Astrocyte (in vitro differentiated cells and primary cell): ENCODE measurements around the gene PBX3. TPM values are rescaled to one million over a fixed set of nuclear protein-coding genes. Genes with fewer than 3 reads are reported as not detected.
"Not testable (repeated sequence)": the region's sequence is repeated elsewhere in the genome, so short reads cannot be mapped to it uniquely, and the experiment has no call there.

ENCODE experiments used
- DNase-seq: peaks from one replicate; pipeline ENCODE4 v3.0.0-alpha.2; 2010; ENCODE audit warnings: low read depth
- FAIRE-seq: peaks from 2 replicates; lab custom pipeline; 2011; peaks lifted over from hg19 to GRCh38; lab: Jason Lieb, UNC
- H2AFZ ChIP-seq: 2 replicates; pipeline ENCODE4 v1.6.0; 2012; ENCODE audit warnings: low read depth, low read length, inconsistent platforms
- H3K27ac ChIP-seq: 2 replicates; pipeline ENCODE4 v1.5.1; 2011; ENCODE audit warnings: low read depth, low read length, inconsistent platforms
- H3K27me3 ChIP-seq: 2 replicates; pipeline ENCODE4 v1.6.0; 2011; ENCODE audit warnings: low read length, inconsistent platforms; ENCODE audit not compliant: insufficient read depth
- H3K36me3 ChIP-seq: 2 replicates; pipeline ENCODE4 v1.5.1; 2011; ENCODE audit warnings: low read length, inconsistent platforms; ENCODE audit not compliant: insufficient read depth
- H3K4me1 ChIP-seq: 2 replicates; pipeline ENCODE4 v1.5.1; 2011; ENCODE audit warnings: low read length, inconsistent platforms; ENCODE audit not compliant: insufficient read depth
- H3K4me2 ChIP-seq: 2 replicates; pipeline ENCODE4 v1.6.0; 2012; ENCODE audit warnings: low read length, inconsistent platforms
- H3K4me3 ChIP-seq: 2 replicates; pipeline ENCODE4 v1.5.1; 2011; ENCODE audit warnings: low read depth, mild to moderate bottlenecking, low read length, inconsistent platforms; ENCODE audit not compliant: insufficient read depth
- H3K79me2 ChIP-seq: 2 replicates; pipeline ENCODE4 v1.6.0; 2012; ENCODE audit warnings: mild to moderate bottlenecking, low read length, inconsistent platforms; ENCODE audit not compliant: insufficient read depth
- H3K9ac ChIP-seq: 2 replicates; pipeline ENCODE4 v1.6.0; 2012; ENCODE audit warnings: mild to moderate bottlenecking, low read length, inconsistent platforms
- H3K9me3 ChIP-seq: 2 replicates; pipeline ENCODE4 v1.5.1; 2012; ENCODE audit warnings: low read depth, mild to moderate bottlenecking, low read length, inconsistent platforms; ENCODE audit not compliant: insufficient read depth
- H4K20me1 ChIP-seq: 2 replicates; pipeline ENCODE4 v1.6.0; 2012; ENCODE audit warnings: low read length, inconsistent platforms; ENCODE audit not compliant: insufficient read depth
- H3K27ac Mint-ChIP-seq: one replicate; pipeline ENCODE4 v1.8.0; 2021; ENCODE audit warnings: mild to moderate bottlenecking, mixed read lengths; ENCODE audit not compliant: unreplicated experiment
- H3K27me3 Mint-ChIP-seq: one replicate; pipeline ENCODE4 v1.8.0; 2021; ENCODE audit warnings: low read depth, mixed read lengths; ENCODE audit not compliant: unreplicated experiment
- H3K36me3 Mint-ChIP-seq: one replicate; pipeline ENCODE4 v1.8.0; 2021; ENCODE audit warnings: low read depth, mixed read lengths; ENCODE audit not compliant: unreplicated experiment
- H3K4me1 Mint-ChIP-seq: one replicate; pipeline ENCODE4 v1.8.0; 2021; ENCODE audit warnings: low read depth, mixed read lengths; ENCODE audit not compliant: unreplicated experiment
- H3K4me3 Mint-ChIP-seq: one replicate; pipeline ENCODE4 v1.8.0; 2021; ENCODE audit warnings: mild to moderate bottlenecking, moderate library complexity, mixed read lengths; ENCODE audit not compliant: unreplicated experiment
- H3K9me3 Mint-ChIP-seq: one replicate; pipeline ENCODE4 v1.8.0; 2021; ENCODE audit warnings: mild to moderate bottlenecking, mixed read lengths; ENCODE audit not compliant: unreplicated experiment
- EZH2 ChIP-seq: IDR thresholded peaks from 2 replicates; pipeline ENCODE4 v1.6.1; 2012; ENCODE audit warnings: mild to moderate bottlenecking, low read length, inconsistent platforms; ENCODE audit not compliant: insufficient read depth
- total RNA-seq: library from RNA; stranded (reverse); gene quantifications from 2 replicates; pipeline ENCODE4 v1.2.1, GENCODE V29; 2021
- TF ChIP-seq, protein P1 (sequence below): IDR thresholded peaks from 2 replicates; pipeline ENCODE4 v1.5.1; 2011; ENCODE audit warnings: low read depth, mild to moderate bottlenecking, inconsistent platforms, low read length, moderate library complexity; ENCODE audit not compliant: insufficient read depth

PBX3 gene
- total RNA-seq, 1 donor from 2014 or later, result 51.2 TPM

DNA sequence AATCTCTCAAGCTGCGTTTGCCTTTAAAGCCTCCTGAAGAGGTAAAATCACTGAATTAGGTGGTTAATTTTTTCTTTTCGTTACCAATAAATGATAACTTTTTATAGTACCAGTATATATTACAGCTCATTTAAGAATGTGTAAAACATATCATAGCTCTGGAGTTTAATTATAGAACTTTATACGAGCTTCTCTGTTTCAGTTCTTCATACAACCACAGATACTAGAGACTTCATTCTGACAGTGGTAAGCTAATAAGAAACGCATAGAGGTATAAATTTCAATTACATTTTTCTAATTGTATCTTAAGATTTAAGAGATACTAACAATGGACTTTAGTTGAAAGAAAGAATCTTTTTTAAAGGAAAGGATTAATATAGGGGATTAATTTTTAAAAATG, 73.9 kb downstream of the PBX3 start:
- Histone ChIP-seq H3K27ac (no peak overlapping the region), H3K9ac (no peak overlapping the region), H3K27me3 (no peaks in the 10 kb centered on the region), H3K36me3 (no peaks in the 10 kb centered on the region), H3K4me2 (no peak overlapping the region), H3K4me1 (no peaks in the 10 kb centered on the region), H4K20me1 (peaks cover 16% of the 10 kb centered on the region), H2AFZ (no peak overlapping the region), H3K4me3 (no peak overlapping the region), H3K79me2 (peaks cover 43% of the 10 kb centered on the region), H3K9me3 (no peaks in the 10 kb centered on the region)
- H3K27ac Mint-ChIP-seq, result no peak overlapping the region
- TF ChIP-seq EZH2, result no peak
- TF ChIP-seq, protein P1, sequence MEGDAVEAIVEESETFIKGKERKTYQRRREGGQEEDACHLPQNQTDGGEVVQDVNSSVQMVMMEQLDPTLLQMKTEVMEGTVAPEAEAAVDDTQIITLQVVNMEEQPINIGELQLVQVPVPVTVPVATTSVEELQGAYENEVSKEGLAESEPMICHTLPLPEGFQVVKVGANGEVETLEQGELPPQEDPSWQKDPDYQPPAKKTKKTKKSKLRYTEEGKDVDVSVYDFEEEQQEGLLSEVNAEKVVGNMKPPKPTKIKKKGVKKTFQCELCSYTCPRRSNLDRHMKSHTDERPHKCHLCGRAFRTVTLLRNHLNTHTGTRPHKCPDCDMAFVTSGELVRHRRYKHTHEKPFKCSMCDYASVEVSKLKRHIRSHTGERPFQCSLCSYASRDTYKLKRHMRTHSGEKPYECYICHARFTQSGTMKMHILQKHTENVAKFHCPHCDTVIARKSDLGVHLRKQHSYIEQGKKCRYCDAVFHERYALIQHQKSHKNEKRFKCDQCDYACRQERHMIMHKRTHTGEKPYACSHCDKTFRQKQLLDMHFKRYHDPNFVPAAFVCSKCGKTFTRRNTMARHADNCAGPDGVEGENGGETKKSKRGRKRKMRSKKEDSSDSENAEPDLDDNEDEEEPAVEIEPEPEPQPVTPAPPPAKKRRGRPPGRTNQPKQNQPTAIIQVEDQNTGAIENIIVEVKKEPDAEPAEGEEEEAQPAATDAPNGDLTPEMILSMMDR, result no peak
- no peak for DNase-seq
- no peaks in the 10 kb centered on the region for H3K36me3 Mint-ChIP-seq
- peaks cover 5% of the 10 kb centered on the region for H3K4me1 Mint-ChIP-seq
- no peaks in the 10 kb centered on the region for H3K27me3 Mint-ChIP-seq
- H3K4me3 Mint-ChIP-seq, result no peak overlapping the region
- FAIRE-seq, result no peak
- no peaks in the 10 kb centered on the region for H3K9me3 Mint-ChIP-seq

DNA sequence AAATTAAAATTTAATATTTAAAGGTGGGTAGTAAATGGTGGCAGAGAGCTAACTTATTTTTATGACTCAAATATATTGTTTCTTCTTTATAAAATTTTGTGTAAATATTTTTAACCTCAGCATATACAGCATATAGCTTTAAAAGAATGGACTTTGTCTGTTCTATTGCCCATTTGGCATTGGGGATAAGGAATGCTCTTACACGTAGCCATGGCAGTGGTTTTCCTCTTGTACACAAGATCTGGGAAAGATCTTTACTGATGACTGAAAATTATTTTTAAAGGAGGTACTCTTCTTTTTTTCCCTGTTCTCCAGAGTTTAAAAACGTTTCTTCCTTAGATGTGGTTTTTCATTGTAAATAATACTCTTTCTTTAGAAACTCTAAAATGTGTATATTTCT, 75.0 kb downstream of the PBX3 start:
- DNase-seq (no peak), FAIRE-seq (no peak)
- Histone ChIP-seq H3K4me1 (no peaks in the 10 kb centered on the region), H3K36me3 (no peaks in the 10 kb centered on the region), H3K79me2 (peaks cover 40% of the 10 kb centered on the region), H3K27ac (no peak overlapping the region), H3K27me3 (no peaks in the 10 kb centered on the region), H2AFZ (no peak overlapping the region), H3K4me3 (no peak overlapping the region), H3K4me2 (no peak overlapping the region), H3K9ac (no peak overlapping the region), H3K9me3 (no peaks in the 10 kb centered on the region), H4K20me1 (peaks cover 13% of the 10 kb centered on the region)
- TF ChIP-seq, protein P1, result no peak
- TF ChIP-seq EZH2, result no peak
- H3K27me3 Mint-ChIP-seq, result no peaks in the 10 kb centered on the region
- no peaks in the 10 kb centered on the region for H3K9me3 Mint-ChIP-seq
- peaks cover 5% of the 10 kb centered on the region for H3K4me1 Mint-ChIP-seq
- H3K36me3 Mint-ChIP-seq, result no peaks in the 10 kb centered on the region
- H3K27ac Mint-ChIP-seq, result no peak overlapping the region
- H3K4me3 Mint-ChIP-seq, result no peak overlapping the region

DNA sequence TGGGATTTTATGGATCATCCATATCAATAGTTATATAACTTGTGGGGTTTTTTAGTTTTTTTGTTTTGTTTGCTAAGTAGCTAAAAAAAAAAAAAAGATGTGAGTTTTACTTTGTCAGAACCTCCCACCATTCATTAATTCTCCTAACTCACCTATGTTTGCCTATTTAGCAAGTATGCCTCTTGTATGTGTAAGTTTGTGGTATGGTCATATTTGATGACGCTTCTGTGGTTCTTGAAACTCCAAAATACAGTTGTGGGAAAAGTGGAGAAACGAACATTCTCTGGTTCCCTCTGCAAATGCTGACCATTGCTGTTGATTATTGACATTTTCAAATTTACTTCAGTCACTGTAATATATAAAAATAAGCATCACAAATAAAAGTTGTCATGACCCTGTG, 75.7 kb downstream of the PBX3 start:
- no peaks in the 10 kb centered on the region for H3K9me3 ChIP-seq
- no peak overlapping the region for H3K4me3 ChIP-seq
- H3K4me1 ChIP-seq, result no peaks in the 10 kb centered on the region
- no peaks in the 10 kb centered on the region for H3K36me3 ChIP-seq
- Mint-ChIP-seq H3K4me1 (peaks cover 5% of the 10 kb centered on the region), H3K36me3 (no peaks in the 10 kb centered on the region), H3K27ac (no peak overlapping the region), H3K4me3 (no peak overlapping the region), H3K9me3 (no peaks in the 10 kb centered on the region), H3K27me3 (no peaks in the 10 kb centered on the region)
- no peak overlapping the region for H2AFZ ChIP-seq
- H3K9ac ChIP-seq, result no peak overlapping the region
- no peak overlapping the region for H3K27ac ChIP-seq
- no peaks in the 10 kb centered on the region for H3K27me3 ChIP-seq
- peaks cover 40% of the 10 kb centered on the region for H3K79me2 ChIP-seq
- DNase-seq (no peak), FAIRE-seq (no peak)
- no peak for TF ChIP-seq EZH2
- TF ChIP-seq, protein P1, result no peak
- H4K20me1 ChIP-seq, result peaks cover 13% of the 10 kb centered on the region
- no peak overlapping the region for H3K4me2 ChIP-seq

DNA sequence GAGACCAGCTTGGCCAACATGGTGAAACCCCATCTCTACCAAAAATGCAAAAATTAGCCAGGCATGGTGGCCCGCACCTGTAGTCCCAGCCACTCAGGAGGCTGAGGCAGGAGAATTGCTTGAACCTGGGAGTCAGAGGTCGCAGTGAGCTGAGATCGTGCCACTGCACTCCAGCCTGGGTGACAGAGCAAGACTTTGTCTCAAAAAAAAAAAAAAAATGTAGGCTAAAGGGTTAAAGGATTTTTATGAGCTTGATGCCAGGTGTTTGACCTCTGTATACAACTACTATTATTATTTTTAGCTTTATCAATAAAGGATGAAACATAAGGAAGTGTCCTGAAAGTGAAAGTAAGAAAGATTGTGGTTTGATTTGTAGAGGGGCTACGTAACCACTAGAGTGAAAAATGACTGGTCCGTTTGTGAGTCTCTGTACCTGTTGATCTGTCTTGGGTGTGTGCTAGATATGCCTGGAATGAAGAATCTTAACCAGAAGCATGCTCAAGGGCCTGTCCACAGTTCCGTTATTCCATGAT, 76.8 kb downstream of the PBX3 start:
- Histone ChIP-seq H3K79me2 (peaks cover 49% of the 10 kb centered on the region), H4K20me1 (peaks cover 13% of the 10 kb centered on the region)
- not testable (repeated sequence) for H3K27me3 Mint-ChIP-seq, H3K36me3 ChIP-seq, H3K36me3 Mint-ChIP-seq, H3K27ac ChIP-seq, H3K4me3 Mint-ChIP-seq, H3K9me3 ChIP-seq, H3K4me1 Mint-ChIP-seq, H2AFZ ChIP-seq, H3K9me3 Mint-ChIP-seq, DNase-seq, H3K4me3 ChIP-seq, H3K4me1 ChIP-seq, H3K27ac Mint-ChIP-seq, H3K9ac ChIP-seq, H3K4me2 ChIP-seq, H3K27me3 ChIP-seq, FAIRE-seq
